HepG2 (cell line): ENCODE data around the gene MYO9A. TPM values are rescaled to one million over a fixed set of nuclear protein-coding genes. Genes with fewer than 3 reads are reported as not detected.

ENCODE experiments used
- CHD2 ChIP-seq: IDR thresholded peaks from 2 replicates; pipeline ENCODE4 v1.6.1; 2011; ENCODE audit warnings: low read depth, low read length, improper control_type of control experiment
- CREM ChIP-seq, 2 experiments: sonication (generic) in 1 of 2; formaldehyde crosslinking in 1 of 2; IDR thresholded peaks; 2 replicates each; pipeline versions ENCODE4 v1.4.0 to v1.6.1; 2016 to 2020; ENCODE audit warnings: antibody characterized with exemption in 1 of 2, mild to moderate bottlenecking in 1 of 2, missing genetic modification reagents in 1 of 2
- FIP1L1 ChIP-seq: fragments of 200-400 bp; formaldehyde crosslinking; IDR thresholded peaks from 2 replicates; pipeline ENCODE4 v1.6.1; 2018; ENCODE audit warnings: low read depth, mild to moderate bottlenecking, low read length, moderate library complexity, borderline replicate concordance; ENCODE audit not compliant: insufficient read depth
- HOXA5 ChIP-seq: sonication (generic); formaldehyde crosslinking; IDR thresholded peaks from 2 replicates; pipeline ENCODE4 v1.4.0; 2020; ENCODE audit warnings: missing genetic modification reagents
- HOXA7 ChIP-seq: sonication (generic); formaldehyde crosslinking; IDR thresholded peaks from 2 replicates; pipeline ENCODE4 v1.8.1; 2022; ENCODE audit warnings: mild to moderate bottlenecking, missing genetic modification reagents, moderate library complexity
- JUNB ChIP-seq: sonication (generic); formaldehyde crosslinking; IDR thresholded peaks from 2 replicates; pipeline ENCODE4 v1.8.0; 2022; ENCODE audit warnings: missing genetic modification reagents, mild to moderate bottlenecking, borderline replicate concordance
- JUND ChIP-seq: sonication (generic); formaldehyde crosslinking; IDR thresholded peaks from 2 replicates; pipeline ENCODE4 v1.8.0; 2022; ENCODE audit warnings: mild to moderate bottlenecking, missing genetic modification reagents
- KAT2B ChIP-seq: fragments of 150-350 bp; IDR thresholded peaks from 2 replicates; pipeline ENCODE4 v1.6.1; 2014; ENCODE audit warnings: low read depth, low read length, borderline replicate concordance
- KDM4B ChIP-seq: sonication (generic); formaldehyde crosslinking; IDR thresholded peaks from 2 replicates; pipeline ENCODE4 v1.4.0; 2020; ENCODE audit warnings: missing genetic modification reagents
- MTA1 ChIP-seq: sonication (generic); formaldehyde crosslinking; IDR thresholded peaks from 2 replicates; pipeline ENCODE4 v1.4.0; 2020; ENCODE audit warnings: missing genetic modification reagents, mild to moderate bottlenecking, borderline replicate concordance
- NRL ChIP-seq: sonication (generic); formaldehyde crosslinking; IDR thresholded peaks from 2 replicates; pipeline ENCODE4 v1.5.0; 2020; ENCODE audit warnings: missing genetic modification reagents, mild to moderate bottlenecking, moderate library complexity, borderline replicate concordance
- PAWR ChIP-seq: sonication (generic); formaldehyde crosslinking; IDR thresholded peaks from 2 replicates; pipeline ENCODE4 v1.4.0; 2020; ENCODE audit warnings: missing genetic modification reagents, mild to moderate bottlenecking, borderline replicate concordance
- REPIN1 ChIP-seq: sonication (generic); formaldehyde crosslinking; IDR thresholded peaks from 2 replicates; pipeline ENCODE4 v1.8.0; 2022; ENCODE audit warnings: missing genetic modification reagents, low read depth, mild to moderate bottlenecking, borderline replicate concordance
- SIX1 ChIP-seq: sonication (generic); formaldehyde crosslinking; IDR thresholded peaks from 2 replicates; pipeline ENCODE4 v1.4.0; 2020; ENCODE audit warnings: missing genetic modification reagents, borderline replicate concordance
- SNRNP70 ChIP-seq: fragments of 200-400 bp; formaldehyde crosslinking; IDR thresholded peaks from 2 replicates; pipeline ENCODE4 v1.6.1; 2017; ENCODE audit warnings: mild to moderate bottlenecking, low read depth, low read length, moderate library complexity
- SOX13 ChIP-seq, 3 experiments: fragments of 450-650 bp in 1 of 3; sonication (generic) in 1 of 3; formaldehyde crosslinking in 1 of 3; IDR thresholded peaks in 2 of 3; conservative IDR thresholded peaks in 1 of 3; 2 replicates each; pipeline versions ENCODE4 v1.5.0 to v1.6.1; 2016 to 2020; ENCODE audit warnings: antibody characterized with exemption in 1 of 3, mild to moderate bottlenecking in 1 of 3, missing compliant biosample characterization in 1 of 3, missing genetic modification reagents in 1 of 3, moderate library complexity in 1 of 3
- SP4 ChIP-seq: sonication (generic); formaldehyde crosslinking; IDR thresholded peaks from 2 replicates; pipeline ENCODE4 v1.8.1; 2023; ENCODE audit warnings: mild to moderate bottlenecking, missing genetic modification reagents
- STAG1 ChIP-seq: sonication (generic); formaldehyde crosslinking; IDR thresholded peaks from 2 replicates; pipeline ENCODE4 v1.4.0; 2020; ENCODE audit warnings: missing genetic modification reagents
- ZMYM2 ChIP-seq: sonication (generic); formaldehyde crosslinking; IDR thresholded peaks from 2 replicates; pipeline ENCODE4 v1.8.0; 2022; ENCODE audit warnings: mild to moderate bottlenecking, missing genetic modification reagents
- ZNF30 ChIP-seq: sonication (generic); formaldehyde crosslinking; IDR thresholded peaks from 2 replicates; pipeline ENCODE4 v1.5.0; 2020; ENCODE audit warnings: mild to moderate bottlenecking, missing genetic modification reagents
- ZNF335 ChIP-seq: sonication (generic); formaldehyde crosslinking; IDR thresholded peaks from 2 replicates; pipeline ENCODE4 v1.4.0; 2020; ENCODE audit warnings: missing genetic modification reagents
- ZNF468 ChIP-seq: sonication (generic); formaldehyde crosslinking; IDR thresholded peaks from 2 replicates; pipeline ENCODE4 v1.8.0; 2022; ENCODE audit warnings: mild to moderate bottlenecking, moderate library complexity, missing genetic modification reagents
- ZNF619 ChIP-seq: sonication (generic); formaldehyde crosslinking; IDR thresholded peaks from 2 replicates; pipeline ENCODE4 v1.4.0; 2020; ENCODE audit warnings: mild to moderate bottlenecking, missing genetic modification reagents
- ZNF670 ChIP-seq: sonication (generic); formaldehyde crosslinking; IDR thresholded peaks from 2 replicates; pipeline ENCODE4 v1.8.0; 2022; ENCODE audit warnings: mild to moderate bottlenecking, missing genetic modification reagents, borderline replicate concordance
- ZNF720 ChIP-seq: sonication (generic); formaldehyde crosslinking; IDR thresholded peaks from 2 replicates; pipeline ENCODE4 v1.4.0; 2020; ENCODE audit warnings: missing genetic modification reagents
- polyA plus RNA-seq, 8 experiments: library from polyadenylated mRNA; depleted of rRNA in 3 of 8; stranded (reverse) in 7 of 8; unstranded in 1 of 8; fragments of >200 nt; fragmentation: Illumina TruSeq in 4 of 8; extraction: Trizol in 4 of 8; gene quantifications; 2 replicates each; pipeline versions ENCODE4 v1.2.1 to v1.2.3, GENCODE V29; 2011 to 2016; ENCODE audit warnings: low read depth in 4 of 8, missing spikeins in 1 of 8, mixed read lengths in 1 of 8; ENCODE audit not compliant: insufficient read depth in 1 of 8
- total RNA-seq, 5 experiments: library from RNA; depleted of rRNA; stranded (reverse); fragments of >200 nt; fragmentation: Illumina TruSeq; extraction: Trizol; gene quantifications; 2 replicates each; pipeline ENCODE4 v1.2.3, GENCODE V29; 2016; ENCODE audit warnings: low read depth in 1 of 5
- TF ChIP-seq, protein P1 (sequence below): sonication (generic); formaldehyde crosslinking; IDR thresholded peaks from 2 replicates; pipeline ENCODE4 v1.5.1; 2020; ENCODE audit warnings: mild to moderate bottlenecking, missing genetic modification reagents, borderline replicate concordance
- TF ChIP-seq, protein P2 (sequence below): sonication (generic); formaldehyde crosslinking; IDR thresholded peaks from 2 replicates; pipeline ENCODE4 v1.5.0; 2020; ENCODE audit warnings: mild to moderate bottlenecking, missing genetic modification reagents
- TF ChIP-seq, protein P3 (sequence below): sonication (generic); formaldehyde crosslinking; IDR thresholded peaks from 2 replicates; pipeline ENCODE4 v1.4.0; 2020; ENCODE audit warnings: missing genetic modification reagents

Gene MYO9A
- total and polyA plus RNA-seq, 2 of the 13 experiments (the other 11 are each of a cell fraction or from before 2014, with no cell fraction given) = 4.8 to 15.3 TPM

DNA sequence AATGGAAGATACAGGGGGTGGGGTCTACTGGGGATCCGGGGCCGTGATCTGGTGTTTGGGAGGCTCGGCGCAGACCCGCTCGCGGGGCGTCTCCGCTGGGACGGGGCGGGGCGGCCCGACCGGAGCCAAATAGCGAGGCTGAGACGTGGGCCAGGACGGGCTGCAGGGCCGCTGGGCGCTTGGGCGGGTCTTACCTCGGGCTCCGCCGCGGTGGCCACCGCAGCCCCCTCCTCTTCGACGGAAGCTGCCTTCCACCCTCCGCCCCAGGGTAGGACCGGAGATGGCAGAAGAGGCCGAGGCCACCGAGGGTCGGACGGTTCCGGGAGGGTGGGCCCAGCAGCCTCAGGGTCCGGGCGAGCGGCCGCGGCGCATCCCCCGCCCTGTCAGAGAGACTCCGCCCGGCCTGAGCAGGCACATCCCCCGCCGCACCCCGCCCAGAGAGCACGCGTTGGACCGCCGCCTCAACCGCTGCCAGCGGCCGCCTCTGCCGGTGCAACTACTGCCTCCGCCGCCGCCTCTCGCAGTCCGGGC is 399 bp downstream of the MYO9A start (continued):
- TF ChIP-seq SOX13 (IDR thresholded peaks at IDR 0.05) (no peak), SOX13 (CRISPR knock-in tag; conservative IDR thresholded peaks at IDR 0.05 in 1 of 2, IDR thresholded peaks at IDR 0.05 in 1 of 2) (no peak), CREM (IDR thresholded peaks at IDR 0.05) (no peak), CREM (CRISPR knock-in tag; IDR thresholded peaks at IDR 0.05) (no peak), SIX1 (CRISPR knock-in tag) (no peak), ZNF468 (CRISPR knock-in tag) (no peak), REPIN1 (CRISPR knock-in tag) (no peak), JUND (CRISPR knock-in tag) (no peak), FIP1L1 (no peak), KDM4B (no peak), ZNF720 (no peak), ZNF670 (no peak), ZNF335 (CRISPR knock-in tag) (no peak), KAT2B (no peak), JUNB (CRISPR knock-in tag) (no peak), HOXA7 (CRISPR knock-in tag) (no peak), NRL (peak; percentile 77), CHD2 (no peak), ZMYM2 (CRISPR knock-in tag) (no peak), HOXA5 (CRISPR knock-in tag) (no peak), ZNF30 (no peak), STAG1 (CRISPR knock-in tag) (no peak), SP4 (CRISPR knock-in tag) (no peak), ZNF619 (CRISPR knock-in tag) (no peak), SNRNP70 (no peak), MTA1 (CRISPR knock-in tag) (no peak), PAWR (CRISPR knock-in tag) (no peak)
- TF ChIP-seq, protein P1, sequence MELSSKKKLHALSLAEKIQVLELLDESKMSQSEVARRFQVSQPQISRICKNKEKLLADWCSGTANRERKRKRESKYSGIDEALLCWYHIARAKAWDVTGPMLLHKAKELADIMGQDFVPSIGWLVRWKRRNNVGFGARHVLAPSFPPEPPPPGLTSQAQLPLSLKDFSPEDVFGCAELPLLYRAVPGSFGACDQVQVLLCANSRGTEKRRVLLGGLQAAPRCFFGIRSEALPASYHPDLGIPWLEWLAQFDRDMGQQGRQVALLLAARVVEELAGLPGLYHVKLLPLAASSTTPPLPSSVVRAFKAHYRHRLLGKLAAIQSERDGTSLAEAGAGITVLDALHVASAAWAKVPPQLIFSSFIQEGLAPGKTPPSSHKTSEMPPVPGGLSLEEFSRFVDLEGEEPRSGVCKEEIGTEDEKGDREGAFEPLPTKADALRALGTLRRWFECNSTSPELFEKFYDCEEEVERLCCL (CRISPR knock-in tag) = no peak
- TF ChIP-seq, protein P2, sequence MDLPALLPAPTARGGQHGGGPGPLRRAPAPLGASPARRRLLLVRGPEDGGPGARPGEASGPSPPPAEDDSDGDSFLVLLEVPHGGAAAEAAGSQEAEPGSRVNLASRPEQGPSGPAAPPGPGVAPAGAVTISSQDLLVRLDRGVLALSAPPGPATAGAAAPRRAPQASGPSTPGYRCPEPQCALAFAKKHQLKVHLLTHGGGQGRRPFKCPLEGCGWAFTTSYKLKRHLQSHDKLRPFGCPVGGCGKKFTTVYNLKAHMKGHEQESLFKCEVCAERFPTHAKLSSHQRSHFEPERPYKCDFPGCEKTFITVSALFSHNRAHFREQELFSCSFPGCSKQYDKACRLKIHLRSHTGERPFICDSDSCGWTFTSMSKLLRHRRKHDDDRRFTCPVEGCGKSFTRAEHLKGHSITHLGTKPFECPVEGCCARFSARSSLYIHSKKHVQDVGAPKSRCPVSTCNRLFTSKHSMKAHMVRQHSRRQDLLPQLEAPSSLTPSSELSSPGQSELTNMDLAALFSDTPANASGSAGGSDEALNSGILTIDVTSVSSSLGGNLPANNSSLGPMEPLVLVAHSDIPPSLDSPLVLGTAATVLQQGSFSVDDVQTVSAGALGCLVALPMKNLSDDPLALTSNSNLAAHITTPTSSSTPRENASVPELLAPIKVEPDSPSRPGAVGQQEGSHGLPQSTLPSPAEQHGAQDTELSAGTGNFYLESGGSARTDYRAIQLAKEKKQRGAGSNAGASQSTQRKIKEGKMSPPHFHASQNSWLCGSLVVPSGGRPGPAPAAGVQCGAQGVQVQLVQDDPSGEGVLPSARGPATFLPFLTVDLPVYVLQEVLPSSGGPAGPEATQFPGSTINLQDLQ (CRISPR knock-in tag) = no peak
- TF ChIP-seq, protein P3, sequence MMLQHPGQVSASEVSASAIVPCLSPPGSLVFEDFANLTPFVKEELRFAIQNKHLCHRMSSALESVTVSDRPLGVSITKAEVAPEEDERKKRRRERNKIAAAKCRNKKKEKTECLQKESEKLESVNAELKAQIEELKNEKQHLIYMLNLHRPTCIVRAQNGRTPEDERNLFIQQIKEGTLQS = no peak
